T47D (cell line): ENCODE results near the gene MAJIN.

Source experiments
- DNase-seq, 2 experiments: peaks; one replicate each; pipeline versions ENCODE4 v3.0.0 to v3.0.0-alpha.2; 2011 to 2012; ENCODE audit warnings: low read depth in 1 of 2, low spot score in 1 of 2
- JUND ChIP-seq: IDR thresholded peaks from 2 replicates; pipeline ENCODE4 v1.6.1; 2012; ENCODE audit warnings: low read depth
- in situ Hi-C: cut with HindIII; loops from 2 replicates; pipeline ENCODE4 v1.10.0; 2016; ENCODE audit warnings: low sequenced_read_pairs, low pct_unique_long_range_greater_than_20kb

Gene MAJIN

DNA sequence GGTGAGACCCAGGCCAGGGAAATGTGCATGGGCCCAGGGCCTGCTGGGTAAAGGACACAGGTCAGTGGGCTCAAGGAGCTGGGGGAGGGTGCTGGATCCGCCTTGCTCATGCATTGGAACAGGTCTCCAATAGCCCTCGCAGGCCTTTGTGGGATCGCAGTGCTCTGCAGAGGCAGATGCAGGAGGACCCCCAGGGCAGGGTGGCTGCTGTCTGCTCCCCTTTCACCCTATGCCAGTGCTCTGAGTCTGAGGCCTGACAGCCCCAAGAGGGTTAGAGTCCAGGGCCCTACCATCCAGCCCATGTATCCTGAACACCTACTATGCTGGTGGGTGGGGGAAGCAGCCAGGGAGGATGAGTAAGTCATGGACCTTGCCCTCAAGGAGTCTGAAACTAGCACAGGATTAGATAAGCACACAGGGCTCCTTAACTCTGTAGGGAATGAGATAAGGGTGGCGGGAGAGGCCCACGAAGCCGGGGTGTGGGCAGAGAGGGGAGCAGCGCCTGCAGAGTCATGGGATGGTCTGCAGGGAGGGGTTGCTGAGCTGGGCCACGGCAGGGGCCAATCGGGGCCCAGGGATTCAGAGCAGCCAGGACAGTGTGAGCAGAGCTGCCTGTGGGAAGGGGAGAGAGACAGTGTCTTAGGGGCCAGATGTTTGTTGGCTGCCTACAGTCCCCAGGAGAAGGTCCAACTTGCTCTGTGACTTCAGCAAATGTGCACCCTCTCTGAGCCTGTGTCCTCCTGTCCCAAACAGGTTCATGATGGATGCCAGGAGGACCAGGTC is 83.0 kb downstream of the MAJIN start:
- in situ Hi-C loops, result no loop called here
- no peak for TF ChIP-seq JUND
- no peak for DNase-seq

DNA sequence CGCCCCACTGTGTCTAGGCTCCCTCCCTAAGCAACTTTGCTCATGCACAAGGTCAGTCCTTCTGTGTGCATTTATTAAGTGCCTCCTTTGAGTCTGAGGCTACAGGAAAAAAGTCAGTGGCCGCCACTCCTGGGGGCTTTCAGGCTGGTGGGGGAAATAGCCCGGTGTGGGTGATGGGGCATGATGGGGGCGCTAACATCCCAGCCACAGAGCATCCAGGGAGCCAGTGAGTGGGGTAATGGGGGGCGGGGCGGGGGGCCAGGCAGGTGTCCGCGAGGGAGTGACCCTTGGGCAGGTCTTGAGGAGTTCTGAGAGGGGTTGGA is 83.5 kb downstream of the MAJIN start:
- in situ Hi-C loops, result no loop called here
- TF ChIP-seq JUND, result no peak
- DNase-seq, result no peak
